ENCODE data around the gene SLC22A9.
"Not testable (repeated sequence)": the region's sequence is repeated elsewhere in the genome, so short reads cannot be mapped to it uniquely, and the experiment has no call there.

Gene SLC22A9

GRCh38 chr11:63369165-63369970 lies at the start of gene SLC22A9:
TSS of gene SLC22A9 (plus strand) at chr11:63369785. CDS start at chr11:63370057, 272 bp downstream.
- no peak for DNase-seq

GRCh38 chr11:63321723-63322122 lies 47.9 kb upstream of the SLC22A9 start:
- DNase-seq, result no peak

GRCh38 chr11:63335089-63335488 lies 34.5 kb upstream of the SLC22A9 start:
- not testable (repeated sequence) for DNase-seq

GRCh38 chr11:63337070-63337469 lies 32.5 kb upstream of the SLC22A9 start:
- no peak for DNase-seq

GRCh38 chr11:63343130-63343529 lies 26.5 kb upstream of the SLC22A9 start:
- DNase-seq, result no peak

- DNase-seq, result no peak
Measured at GRCh38 chr11:63352144-63352543, 17.4 kb upstream of the SLC22A9 start.

- DNase-seq, result no peak
Measured at GRCh38 chr11:63362196-63362793, 7.3 kb upstream of the SLC22A9 start.

GRCh38 chr11:63369971-63370588 lies 495 bp downstream of the SLC22A9 start:
- DNase-seq, result no peak

GRCh38 chr11:63371396-63371795 lies 1.8 kb downstream of the SLC22A9 start:
- DNase-seq, result no peak

- DNase-seq, result no peak
Measured at GRCh38 chr11:63375434-63375833, 5.8 kb downstream of the SLC22A9 start.

- no peak for DNase-seq
Measured at GRCh38 chr11:63380130-63380529, 10.5 kb downstream of the SLC22A9 start.

- no peak for DNase-seq
Measured at GRCh38 chr11:63395697-63396096, 26.1 kb downstream of the SLC22A9 start.

- DNase-seq, result no peak
Measured at GRCh38 chr11:63404161-63404935, 34.8 kb downstream of the SLC22A9 start.

GRCh38 chr11:63405114-63405513 lies 35.5 kb downstream of the SLC22A9 start:
- DNase-seq, result no peak

- DNase-seq, result no peak
Measured at GRCh38 chr11:63406458-63406857, 36.9 kb downstream of the SLC22A9 start.

GRCh38 chr11:63417174-63417852 lies 47.7 kb downstream of the SLC22A9 start:
- DNase-seq, result no peak

GRCh38 chr11:63427971-63428508 lies 58.5 kb downstream of the SLC22A9 start:
- DNase-seq, result no peak

GRCh38 chr11:63430731-63431130 lies 61.1 kb downstream of the SLC22A9 start:
- DNase-seq, result not testable (repeated sequence)

- DNase-seq, result not testable (repeated sequence)
Measured at GRCh38 chr11:63435351-63435750, 65.8 kb downstream of the SLC22A9 start.

GRCh38 chr11:63435831-63436230 lies 66.2 kb downstream of the SLC22A9 start:
- DNase-seq, result not testable (repeated sequence)

- no peak for DNase-seq
Measured at GRCh38 chr11:63443714-63444113, 74.1 kb downstream of the SLC22A9 start.

GRCh38 chr11:63444160-63444559 lies 74.6 kb downstream of the SLC22A9 start:
- DNase-seq, result no peak

Data from activated CD4-positive, CD25-positive, alpha-beta regulatory T cell treated with anti-CD3 and anti-CD28 coated beads, Interleukin-2, amount 50 U/mL, for 72 hours (primary cell).